CD4-positive, alpha-beta T cell (primary cell): ENCODE data around the gene FASTKD3. TPM values are rescaled to one million over a fixed set of nuclear protein-coding genes. Genes with fewer than 3 reads are reported as not detected.

Experiments used
- ATAC-seq: fragments of 200-7000 bp; cut with Tn5 transposase; one replicate; pipeline ENCODE4 v1.10.0; 2022; ENCODE audit warnings: mild to moderate bottlenecking; ENCODE audit not compliant: poor library complexity
- CTCF ChIA-PET: fragments of 350-600 bp; sonication (Branson Sonifier 250); formaldehyde crosslinking; loops from one replicate; lab custom pipeline; 2021; ENCODE audit warnings: antibody characterized with exemption, inconsistent platforms; lab: Charles Lee
- POLR2A ChIA-PET: fragments of 350-600 bp; sonication (Branson Sonifier 250); formaldehyde crosslinking; loops from one replicate; lab custom pipeline; 2021; ENCODE audit warnings: antibody characterized with exemption, inconsistent platforms; lab: Charles Lee
- DNase-seq, 14 experiments: peaks; one replicate each; pipeline ENCODE4 v3.0.0-alpha.2; 2013 to 2020; ENCODE audit warnings: mixed read lengths in 2 of 14
- H3K27ac ChIP-seq, 2 donors: one replicate each; pipeline versions ENCODE4 v1.5.1 to v1.7.0; 2013; ENCODE audit warnings: low read length in 2 of 2, low read depth in 1 of 2, mild to moderate bottlenecking in 1 of 2
- H3K27me3 ChIP-seq, 2 experiments: 1 replicate in 1 of 2; 2 replicates in 1 of 2; pipeline versions ENCODE4 v1.6.1 to v1.7.0; 2013; ENCODE audit warnings: low read length in 2 of 2, control low read depth in 1 of 2, mild to moderate bottlenecking in 1 of 2, moderate library complexity in 1 of 2; ENCODE audit not compliant: insufficient read depth in 2 of 2, control insufficient read depth in 1 of 2
- H3K36me3 ChIP-seq: one replicate; pipeline ENCODE4 v1.6.1; 2013; ENCODE audit warnings: low read length, control low read depth; ENCODE audit not compliant: insufficient read depth
- H3K4me1 ChIP-seq: one replicate; pipeline ENCODE4 v1.6.1; 2013; ENCODE audit warnings: low read length, control low read depth; ENCODE audit not compliant: insufficient read depth
- H3K4me3 ChIP-seq: one replicate; pipeline ENCODE4 v1.5.1; 2013; ENCODE audit warnings: mild to moderate bottlenecking, low read length, moderate library complexity
- H3K9me3 ChIP-seq, 2 experiments: 1 replicate in 1 of 2; 2 replicates in 1 of 2; pipeline versions ENCODE4 v1.6.1 to v1.7.0; 2013; ENCODE audit warnings: low read length in 2 of 2, mild to moderate bottlenecking in 2 of 2, control low read depth in 1 of 2, moderate library complexity in 1 of 2; ENCODE audit not compliant: control insufficient read depth in 1 of 2, insufficient read depth in 1 of 2
- H3K27ac Mint-ChIP-seq: one replicate; pipeline ENCODE4 v1.8.0; 2020; ENCODE audit warnings: mixed read lengths
- H3K27me3 Mint-ChIP-seq: one replicate; pipeline ENCODE4 v1.8.0; 2021; ENCODE audit warnings: mixed read lengths
- H3K36me3 Mint-ChIP-seq: one replicate; pipeline ENCODE4 v1.8.0; 2021; ENCODE audit warnings: low read depth, mixed read lengths
- H3K4me1 Mint-ChIP-seq: one replicate; pipeline ENCODE4 v1.8.0; 2021; ENCODE audit warnings: low read depth, mixed read lengths
- H3K4me3 Mint-ChIP-seq: one replicate; pipeline ENCODE4 v1.8.0; 2020; ENCODE audit warnings: mild to moderate bottlenecking, mixed read lengths
- H3K9me3 Mint-ChIP-seq: one replicate; pipeline ENCODE4 v1.8.0; 2020; ENCODE audit warnings: mixed read lengths
- intact Hi-C, 2 experiments: fragments of 100-400 bp; cut with DNase I in 1 of 2; cut with micrococcal nuclease in 1 of 2; formaldehyde crosslinking; loops; one replicate each; pipeline versions ENCODE4 v1.15.1 to v1.9.0; 2023 to 2025; cut with DNase I, micrococcal nuclease
- total RNA-seq, 174 experiments: library from RNA in 2 of 174; stranded (reverse) in 2 of 174; gene quantifications; one replicate each; pipeline ENCODE4 v1.2.3 and lab custom pipeline; 2021 to 2026
- TF ChIP-seq, protein P1 (sequence below): fragments of 200-600 bp; IDR thresholded peaks from one replicate; pipeline ENCODE4 v1.8.0; 2022; ENCODE audit warnings: antibody characterized with exemption, mild to moderate bottlenecking

The FASTKD3 gene
- total RNA-seq, 2 experiments from 2014 or later, result 2.6 to 3.4 TPM

DNA sequence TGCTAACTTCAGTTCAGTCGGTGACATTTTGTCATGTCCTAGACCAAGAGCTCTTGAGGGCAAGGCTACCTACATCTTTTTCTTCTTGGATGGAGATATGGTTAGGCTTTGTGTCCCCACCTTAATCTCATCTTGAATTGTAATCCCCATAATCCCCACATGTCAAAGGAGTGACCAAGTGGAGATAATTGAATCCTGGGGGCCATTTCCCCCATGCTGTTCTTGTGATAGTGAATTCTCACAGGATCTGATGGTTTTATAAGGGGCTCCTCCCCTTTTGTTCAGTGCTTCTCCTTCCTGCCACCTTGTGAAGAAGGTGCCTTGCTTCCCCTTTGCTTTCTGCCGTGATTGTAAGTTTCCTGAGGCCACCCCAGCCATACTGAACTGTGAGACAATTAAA is 15.8 kb downstream of the FASTKD3 start:
- Histone ChIP-seq H3K4me3 (no peak overlapping the region), H3K27me3 (peaks cover 11 to 16% of the 10 kb centered on the region in 2 experiments), H3K9me3 (peaks cover 0 to 9% of the 10 kb centered on the region in 2 experiments), H3K4me1 (peaks cover 36% of the 10 kb centered on the region), H3K36me3 (no peaks in the 10 kb centered on the region), H3K27ac (no peak overlapping the region)
- ChIA-PET CTCF (no interaction called here), POLR2A (no interaction called here)
- TF ChIP-seq, protein P1, sequence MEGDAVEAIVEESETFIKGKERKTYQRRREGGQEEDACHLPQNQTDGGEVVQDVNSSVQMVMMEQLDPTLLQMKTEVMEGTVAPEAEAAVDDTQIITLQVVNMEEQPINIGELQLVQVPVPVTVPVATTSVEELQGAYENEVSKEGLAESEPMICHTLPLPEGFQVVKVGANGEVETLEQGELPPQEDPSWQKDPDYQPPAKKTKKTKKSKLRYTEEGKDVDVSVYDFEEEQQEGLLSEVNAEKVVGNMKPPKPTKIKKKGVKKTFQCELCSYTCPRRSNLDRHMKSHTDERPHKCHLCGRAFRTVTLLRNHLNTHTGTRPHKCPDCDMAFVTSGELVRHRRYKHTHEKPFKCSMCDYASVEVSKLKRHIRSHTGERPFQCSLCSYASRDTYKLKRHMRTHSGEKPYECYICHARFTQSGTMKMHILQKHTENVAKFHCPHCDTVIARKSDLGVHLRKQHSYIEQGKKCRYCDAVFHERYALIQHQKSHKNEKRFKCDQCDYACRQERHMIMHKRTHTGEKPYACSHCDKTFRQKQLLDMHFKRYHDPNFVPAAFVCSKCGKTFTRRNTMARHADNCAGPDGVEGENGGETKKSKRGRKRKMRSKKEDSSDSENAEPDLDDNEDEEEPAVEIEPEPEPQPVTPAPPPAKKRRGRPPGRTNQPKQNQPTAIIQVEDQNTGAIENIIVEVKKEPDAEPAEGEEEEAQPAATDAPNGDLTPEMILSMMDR, result no peak
- no peaks in the 10 kb centered on the region for H3K9me3 Mint-ChIP-seq
- peaks cover 11% of the 10 kb centered on the region for H3K27me3 Mint-ChIP-seq
- H3K36me3 Mint-ChIP-seq, result peaks cover 1% of the 10 kb centered on the region
- intact Hi-C loops, result loop anchor here in 1 of 2 experiments (2.0 to 10.0 kb wide), 3 partner anchors 16 to 1088 kb away; partner anchors contain the start of genes FASTKD3 and MTRR
- H3K27ac Mint-ChIP-seq, result no peak overlapping the region
- peaks cover 29% of the 10 kb centered on the region for H3K4me1 Mint-ChIP-seq
- peak overlapping the region; percentile 76 for H3K4me3 Mint-ChIP-seq
- ATAC-seq (no peak), DNase-seq (no peak)

- DNase-seq (no peak), ATAC-seq (no peak)
- Histone ChIP-seq H3K9me3 (peaks cover 0 to 9% of the 10 kb centered on the region in 2 experiments), H3K36me3 (no peaks in the 10 kb centered on the region), H3K27ac (no peak overlapping the region), H3K4me1 (peaks cover 31% of the 10 kb centered on the region), H3K27me3 (peaks cover 11 to 16% of the 10 kb centered on the region in 2 experiments), H3K4me3 (no peak overlapping the region)
- ChIA-PET POLR2A (no interaction called here), CTCF (no interaction called here)
- Mint-ChIP-seq H3K4me3 (peak overlapping the region; percentile 92), H3K36me3 (no peaks in the 10 kb centered on the region), H3K9me3 (no peaks in the 10 kb centered on the region), H3K4me1 (peaks cover 25% of the 10 kb centered on the region), H3K27ac (no peak overlapping the region), H3K27me3 (peaks cover 16% of the 10 kb centered on the region)
- intact Hi-C loops, result loop anchor here in 1 of 2 experiments (2.0 to 10.0 kb wide), 3 partner anchors 16 to 1088 kb away; partner anchors contain the start of genes FASTKD3 and MTRR
- TF ChIP-seq, protein P1, result no peak
These were observed 16.3 kb downstream of the FASTKD3 start for GRCh38 chr5:7852542-7852941.

- H3K9me3 ChIP-seq, result peaks cover 0 to 9% of the 10 kb centered on the region in 2 experiments
- TF ChIP-seq, protein P1, result no peak
- POLR2A ChIA-PET, result interaction anchor here (1.5 to 2.2 kb wide), 2 partner anchors 18 to 21 kb away, joined by 4 to 17 read pairs; partner anchors contain the start of genes FASTKD3 and MTRR
- intact Hi-C loops, result loop anchor here (2.0 to 10.0 kb wide), 3 partner anchors 17 to 1087 kb away; partner anchors contain the start of genes FASTKD3 (in 2 of the 2) and MTRR (in 2 of the 2)
- peaks cover 11 to 16% of the 10 kb centered on the region in 2 experiments for H3K27me3 ChIP-seq
- H3K4me3 ChIP-seq, result no peak overlapping the region
- Mint-ChIP-seq H3K27me3 (peaks cover 20% of the 10 kb centered on the region), H3K27ac (peak overlapping the region; percentile 27), H3K36me3 (no peaks in the 10 kb centered on the region), H3K4me3 (peak overlapping the region; percentile 92), H3K4me1 (peaks cover 23% of the 10 kb centered on the region), H3K9me3 (no peaks in the 10 kb centered on the region)
- peaks cover 29% of the 10 kb centered on the region for H3K4me1 ChIP-seq
- no peak overlapping the region for H3K27ac ChIP-seq
- DNase-seq (peak in 1 of 14 experiments; percentile 24), ATAC-seq (no peak)
- CTCF ChIA-PET, result interaction anchor here (1.8 kb wide), 1 partner anchor 9 kb away, joined by 6 read pairs; no protein-coding TSS in a partner anchor
- no peaks in the 10 kb centered on the region for H3K36me3 ChIP-seq
These were observed 17.1 kb downstream of the FASTKD3 start for GRCh38 chr5:7851617-7852289.
